Mucosa of descending colon (tissue), 3 donors: Measurements from ENCODE around the gene CLTCL1. TPM values are rescaled to one million over a fixed set of nuclear protein-coding genes. Genes with fewer than 3 reads are reported as not detected.
"Not testable (repeated sequence)": the region's sequence is repeated elsewhere in the genome, so short reads cannot be mapped to it uniquely, and the experiment has no call there.

Experiments used
- ATAC-seq: fragments of 200-7000 bp; cut with Tn5 transposase; one replicate; pipeline ENCODE4 v1.9.1; 2020; ENCODE audit warnings: mild to moderate bottlenecking, moderate library complexity
- DNase-seq, 3 donors: peaks; one replicate each; pipeline ENCODE4 v3.0.0-alpha.2; 2020
- H3K36me3 ChIP-seq: fragments of 200-600 bp; one replicate; pipeline ENCODE4 v1.8.0; 2021; ENCODE audit warnings: low read depth, mild to moderate bottlenecking
- H3K4me1 ChIP-seq: fragments of 200-600 bp; one replicate; pipeline ENCODE4 v1.8.0; 2021; ENCODE audit warnings: low read depth, mild to moderate bottlenecking
- H3K4me3 ChIP-seq: fragments of 200-600 bp; one replicate; pipeline ENCODE4 v1.8.0; 2021; ENCODE audit warnings: mild to moderate bottlenecking
- H3K9me3 ChIP-seq: fragments of 200-600 bp; one replicate; pipeline ENCODE4 v1.8.0; 2021; ENCODE audit warnings: mild to moderate bottlenecking
- intact Hi-C, 2 donors: fragments of 100-400 bp; cut with DNase I in 1 of 2; cut with micrococcal nuclease in 1 of 2; formaldehyde crosslinking; loops; one replicate each; pipeline versions ENCODE4 v1.11.0 to v1.11.1; 2022; cut with DNase I, micrococcal nuclease
- total RNA-seq, 3 donors: library from RNA; stranded (reverse); fragmentation: NEBNext Ultra II Directional in 2 of 3; extraction: Animal tissue kit (Norgen Biotek cat#: 25700) in 2 of 3; gene quantifications; one replicate each; pipeline versions ENCODE4 v1.2.1 to v1.2.4, GENCODE V29; 2021 to 2023
- TF ChIP-seq, protein P1 (sequence below): fragments of 200-600 bp; IDR thresholded peaks from one replicate; pipeline ENCODE4 v1.8.0; 2022; ENCODE audit warnings: antibody characterized with exemption, mild to moderate bottlenecking
- donor health status: DM: no; HTN: no; CAD: no; lungs with moderate emphysema.
- donor health status: DM: no; HTN: no; CAD: no.
- donor health status: DM: no; HTN: yes; CAD: no.

CLTCL1 gene
- total RNA-seq, 3 donors from 2014 or later, result 3.0 to 5.9 (median 5.7) TPM

DNA sequence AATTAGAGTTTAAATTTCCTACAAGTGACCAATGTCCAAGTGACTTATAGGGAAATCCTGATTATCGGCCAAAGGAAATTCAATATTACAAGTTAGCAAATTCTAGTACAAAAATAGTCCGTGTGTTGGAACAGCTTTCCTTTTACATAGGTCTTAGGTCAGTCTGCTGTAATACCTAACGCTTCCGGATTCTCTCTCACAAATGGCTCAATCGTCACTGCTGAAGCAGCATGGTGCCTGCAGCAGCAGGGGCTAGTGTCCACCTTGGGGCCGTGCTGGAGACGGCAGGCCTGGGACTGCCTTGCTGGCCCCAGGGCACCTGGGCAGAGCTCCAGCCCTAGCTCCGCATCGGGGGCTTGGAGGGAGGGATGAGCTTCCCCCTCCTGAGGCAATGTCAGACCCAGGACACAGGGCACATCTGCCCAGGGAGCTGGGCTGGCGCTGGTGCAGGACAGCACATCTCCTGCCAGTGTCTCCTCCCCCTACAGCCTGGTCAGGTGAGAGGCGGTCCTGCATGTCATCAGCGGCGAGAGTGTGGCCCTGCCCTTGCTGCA, 39.4 kb upstream of the CLTCL1 start:
- DNase-seq (no peak), ATAC-seq (no peak)
- Histone ChIP-seq H3K4me1 (no peaks in the 10 kb centered on the region), H3K9me3 (peaks cover 8% of the 10 kb centered on the region), H3K36me3 (peaks cover 9% of the 10 kb centered on the region), H3K4me3 (no peak overlapping the region)
- intact Hi-C loops, result no loop called here
- TF ChIP-seq, protein P1, sequence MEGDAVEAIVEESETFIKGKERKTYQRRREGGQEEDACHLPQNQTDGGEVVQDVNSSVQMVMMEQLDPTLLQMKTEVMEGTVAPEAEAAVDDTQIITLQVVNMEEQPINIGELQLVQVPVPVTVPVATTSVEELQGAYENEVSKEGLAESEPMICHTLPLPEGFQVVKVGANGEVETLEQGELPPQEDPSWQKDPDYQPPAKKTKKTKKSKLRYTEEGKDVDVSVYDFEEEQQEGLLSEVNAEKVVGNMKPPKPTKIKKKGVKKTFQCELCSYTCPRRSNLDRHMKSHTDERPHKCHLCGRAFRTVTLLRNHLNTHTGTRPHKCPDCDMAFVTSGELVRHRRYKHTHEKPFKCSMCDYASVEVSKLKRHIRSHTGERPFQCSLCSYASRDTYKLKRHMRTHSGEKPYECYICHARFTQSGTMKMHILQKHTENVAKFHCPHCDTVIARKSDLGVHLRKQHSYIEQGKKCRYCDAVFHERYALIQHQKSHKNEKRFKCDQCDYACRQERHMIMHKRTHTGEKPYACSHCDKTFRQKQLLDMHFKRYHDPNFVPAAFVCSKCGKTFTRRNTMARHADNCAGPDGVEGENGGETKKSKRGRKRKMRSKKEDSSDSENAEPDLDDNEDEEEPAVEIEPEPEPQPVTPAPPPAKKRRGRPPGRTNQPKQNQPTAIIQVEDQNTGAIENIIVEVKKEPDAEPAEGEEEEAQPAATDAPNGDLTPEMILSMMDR, result no peak

DNA sequence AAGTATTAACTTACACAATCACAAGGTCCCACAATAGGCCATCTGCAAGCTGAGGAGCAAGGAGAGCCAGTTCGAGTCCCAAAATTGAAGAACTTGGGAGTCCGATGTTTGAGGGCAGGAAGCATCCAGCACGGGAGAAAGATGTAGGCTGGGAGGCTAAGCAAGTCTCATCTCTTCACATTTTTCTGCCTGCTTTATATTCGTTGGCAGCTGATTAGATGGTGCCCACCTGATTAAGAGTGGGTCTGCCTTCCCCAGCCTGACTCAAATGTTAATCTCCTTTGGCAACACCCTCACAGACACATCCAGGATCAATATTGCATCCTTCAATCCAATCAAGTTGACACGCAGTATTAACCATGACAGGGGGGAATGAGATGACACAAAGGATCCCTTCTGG, 38.7 kb upstream of the CLTCL1 start:
- H3K36me3 ChIP-seq, H3K9me3 ChIP-seq, DNase-seq, H3K4me1 ChIP-seq, ATAC-seq, H3K4me3 ChIP-seq, intact Hi-C loops: not testable (repeated sequence)

DNA sequence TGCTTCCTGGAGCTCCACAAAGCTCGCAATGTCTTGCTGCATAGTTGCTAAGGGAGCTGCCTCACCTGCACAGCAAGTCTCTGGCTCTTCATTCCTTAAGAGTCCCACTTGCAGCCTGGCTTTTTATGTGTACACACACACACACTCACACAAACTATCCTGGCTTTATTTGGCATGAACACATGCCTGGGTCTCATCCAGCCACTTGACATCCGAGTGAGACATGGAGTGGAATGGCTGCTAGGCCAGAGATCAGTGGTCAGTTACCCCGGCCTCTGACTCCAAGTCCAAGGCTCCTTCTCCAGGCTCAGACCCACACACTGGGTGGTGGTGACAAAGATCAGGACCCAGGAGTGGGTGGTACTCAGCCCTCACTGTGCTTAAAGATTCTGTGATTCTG, 37.9 kb upstream of the CLTCL1 start:
- Histone ChIP-seq H3K9me3 (peaks cover 8% of the 10 kb centered on the region), H3K4me1 (no peaks in the 10 kb centered on the region), H3K4me3 (no peak overlapping the region), H3K36me3 (peaks cover 9% of the 10 kb centered on the region)
- ATAC-seq, result no peak
- TF ChIP-seq, protein P1, result no peak
- DNase-seq, result no peak
- intact Hi-C loops, result no loop called here

DNA sequence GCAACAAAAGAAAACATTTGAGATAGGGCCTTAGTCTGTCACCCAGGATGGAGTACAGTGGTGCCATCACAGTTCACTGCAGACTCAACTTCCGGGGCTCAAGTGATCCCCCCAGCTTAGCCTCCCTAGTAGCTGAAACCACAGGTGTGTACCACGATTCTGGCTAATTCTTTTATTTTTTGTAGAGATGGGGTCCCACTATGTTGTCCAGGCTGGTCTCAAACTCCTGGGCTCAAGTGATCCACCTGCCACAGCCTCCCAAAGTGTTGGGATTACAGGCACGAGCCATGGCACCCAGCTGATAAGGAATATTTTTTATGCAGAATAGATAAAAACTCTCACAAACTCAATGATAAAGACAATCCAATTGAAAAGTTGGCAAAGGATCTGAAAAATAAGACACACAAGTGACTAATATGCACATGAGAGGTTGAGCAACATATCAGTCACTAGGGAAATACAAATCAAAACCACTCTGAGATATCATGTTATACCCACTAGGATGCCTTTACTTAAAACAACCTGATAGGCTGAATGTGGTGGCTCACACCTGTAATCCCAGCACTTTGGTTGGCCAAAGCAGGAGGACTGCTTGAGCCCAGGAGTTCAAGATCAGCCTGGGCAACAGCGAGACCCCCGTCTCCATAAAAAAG, 33.9 kb upstream of the CLTCL1 start:
- intact Hi-C loops, result no loop called here
- DNase-seq (no peak), ATAC-seq (no peak)
- Histone ChIP-seq H3K4me3 (no peak overlapping the region), H3K4me1 (no peaks in the 10 kb centered on the region), H3K9me3 (no peaks in the 10 kb centered on the region), H3K36me3 (no peaks in the 10 kb centered on the region)
- TF ChIP-seq, protein P1, result no peak

GRCh38 chr22:19323420-19323819, 31.9 kb upstream of the CLTCL1 start:
- H3K4me3 ChIP-seq, DNase-seq, ATAC-seq, H3K9me3 ChIP-seq, H3K4me1 ChIP-seq, H3K36me3 ChIP-seq, intact Hi-C loops: not testable (repeated sequence)

GRCh38 chr22:19321757-19322156, 30.2 kb upstream of the CLTCL1 start:
- no peaks in the 10 kb centered on the region for H3K36me3 ChIP-seq
- intact Hi-C loops, result no loop called here
- H3K9me3 ChIP-seq, result peaks cover 20% of the 10 kb centered on the region
- ATAC-seq (no peak), DNase-seq (no peak)
- TF ChIP-seq, protein P1, result no peak
- no peak overlapping the region for H3K4me3 ChIP-seq
- no peaks in the 10 kb centered on the region for H3K4me1 ChIP-seq

DNA sequence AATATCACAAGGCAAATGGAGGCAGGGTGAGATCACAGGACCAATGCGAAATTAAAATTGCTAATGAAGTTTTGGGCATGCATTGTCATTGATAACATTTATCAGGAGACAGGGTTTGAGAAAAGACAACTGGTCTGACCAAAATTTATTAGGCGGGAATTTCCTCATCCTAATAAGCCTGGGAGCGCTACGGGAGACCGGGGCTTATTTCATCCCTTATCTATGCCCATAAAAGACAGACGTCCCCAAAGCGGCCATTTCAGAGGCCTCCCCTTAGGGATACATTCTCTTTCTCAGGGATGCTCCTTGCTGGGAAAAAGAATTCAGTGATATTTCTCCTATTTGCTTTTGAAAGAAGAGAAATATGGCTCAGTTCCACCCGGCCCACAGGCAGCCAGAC, 28.6 kb upstream of the CLTCL1 start:
- H3K36me3 ChIP-seq, ATAC-seq, DNase-seq, H3K4me3 ChIP-seq, intact Hi-C loops, H3K4me1 ChIP-seq: not testable (repeated sequence)
- peaks cover 36% of the 10 kb centered on the region for H3K9me3 ChIP-seq
